Stimulated activated CD4-positive, alpha-beta T cell treated with anti-CD3 and anti-CD28 coated beads, Interleukin-1b, Interleukin-23, amount 100 ng/mL, for 4 hours (primary cell): ENCODE results near the gene GDE1.
A peak's percentile ranks its signal among the peaks of the same experiment; 100 is the strongest.

Experiments used
- DNase-seq, 2 donors: peaks; one replicate each; pipeline ENCODE4 v3.0.0-alpha.2; 2020; ENCODE audit warnings: low read depth in 2 of 2

The GDE1 gene

GRCh38 chr16:19524356-19524615 lies 2.4 kb upstream of the GDE1 start:
- DNase-seq: no peak

GRCh38 chr16:19523559-19524355 lies 1.9 kb upstream of the GDE1 start, which contains the start of gene CCP110:
Gene CCP110, plus strand, starts transcription at chr16:19523942. Its CDS starts 3,940 bp downstream, at chr16:19527882.
- peak; percentile 89 to 90 for DNase-seq

- DNase-seq: no peak
Measured at GRCh38 chr16:19523184-19523558, 1.3 kb upstream of the GDE1 start.

- no peak for DNase-seq
Measured at GRCh38 chr16:19522760-19523159, 862 bp upstream of the GDE1 start.

DNA sequence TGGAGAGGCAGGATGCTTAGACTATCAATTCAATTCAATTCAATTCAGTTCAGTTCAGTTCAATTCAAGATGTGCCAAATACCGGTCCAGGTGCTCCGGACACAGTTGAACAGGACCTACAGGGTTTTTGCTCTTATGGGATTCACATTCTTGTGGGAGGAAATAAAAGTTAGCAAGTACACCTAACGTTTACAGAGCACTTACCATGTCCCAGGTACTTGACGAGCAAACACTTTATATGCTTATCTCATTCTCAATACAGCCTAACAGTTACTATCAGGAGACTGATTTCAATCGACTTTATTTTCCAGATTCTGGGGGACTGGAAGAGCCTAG lies 467 bp upstream of the GDE1 start:
- DNase-seq: no peak

- DNase-seq: no peak
Measured at GRCh38 chr16:19520861-19521331, 1.0 kb downstream of the GDE1 start.

GRCh38 chr16:19518388-19518787 lies 3.5 kb downstream of the GDE1 start:
- no peak for DNase-seq

GRCh38 chr16:19517424-19518089 lies 4.3 kb downstream of the GDE1 start:
- no peak for DNase-seq

DNA sequence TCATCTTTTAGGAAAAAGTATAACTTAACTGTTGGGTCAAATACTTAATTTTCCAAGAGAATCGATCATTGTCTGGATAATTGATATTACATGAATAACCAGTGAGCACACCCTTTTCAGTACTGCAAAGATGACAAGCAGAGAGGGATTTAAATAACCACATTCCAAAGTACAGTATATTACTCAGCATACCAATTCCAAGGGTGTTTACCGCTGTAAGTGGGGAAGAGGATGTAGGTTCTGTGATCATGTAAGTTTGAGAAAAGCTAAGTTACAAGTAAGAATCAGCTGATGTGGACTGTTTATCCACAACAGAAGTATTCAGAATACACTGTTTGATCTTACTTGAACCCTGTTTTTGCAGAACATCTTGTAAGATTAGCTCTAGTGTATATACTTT lies 6.1 kb downstream of the GDE1 start:
- DNase-seq: no peak

- DNase-seq: no peak
Measured at GRCh38 chr16:19513377-19514053, 8.4 kb downstream of the GDE1 start.

- DNase-seq: no peak
Measured at GRCh38 chr16:19512297-19512696, 9.6 kb downstream of the GDE1 start.

DNA sequence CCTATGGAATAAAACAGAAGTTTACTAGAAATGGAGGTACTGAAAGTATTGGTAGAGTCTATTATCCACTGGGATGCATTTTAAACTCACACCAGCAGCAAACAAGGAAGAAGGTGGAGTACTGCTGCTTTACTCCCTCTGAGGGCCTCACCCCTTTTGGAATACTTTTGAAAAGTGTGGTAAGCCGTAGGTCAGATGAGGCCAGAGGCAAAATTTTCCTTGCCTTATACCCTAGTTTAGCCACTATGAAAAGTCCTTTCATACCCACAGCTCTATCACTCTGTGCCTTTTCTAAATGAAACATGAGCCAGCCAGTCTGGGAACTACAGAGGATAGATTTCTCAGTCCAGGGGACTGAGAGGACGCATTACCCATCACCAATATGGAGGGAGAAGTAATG lies 14.0 kb downstream of the GDE1 start:
- no peak for DNase-seq

DNA sequence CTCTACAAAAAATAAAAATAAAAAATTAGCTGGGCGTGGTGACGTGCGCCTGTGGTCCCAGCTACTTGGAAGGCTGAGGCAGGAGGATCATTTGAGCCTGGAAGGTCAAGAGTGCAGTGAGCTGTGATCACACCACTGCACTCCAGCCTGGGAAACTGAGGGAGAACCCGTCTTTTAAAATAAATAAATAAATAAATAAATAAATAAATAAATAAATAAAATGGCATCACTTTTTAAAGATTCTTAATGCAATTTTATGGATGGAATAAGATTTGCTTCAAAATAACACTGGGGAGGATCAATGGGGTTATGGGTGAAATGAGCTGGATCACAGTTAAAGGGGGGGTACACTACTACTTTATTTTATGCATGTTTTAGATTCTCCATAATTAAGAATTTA lies 14.9 kb downstream of the GDE1 start:
- no peak for DNase-seq

- DNase-seq: no peak
Measured at GRCh38 chr16:19505600-19506303, 16.1 kb downstream of the GDE1 start.

GRCh38 chr16:19503461-19504075 lies 18.3 kb downstream of the GDE1 start:
- DNase-seq: no peak

GRCh38 chr16:19502395-19503131 lies 19.3 kb downstream of the GDE1 start:
- DNase-seq: peak; percentile 51 to 53

- no peak for DNase-seq
Measured at GRCh38 chr16:19499481-19499880, 22.4 kb downstream of the GDE1 start.

DNA sequence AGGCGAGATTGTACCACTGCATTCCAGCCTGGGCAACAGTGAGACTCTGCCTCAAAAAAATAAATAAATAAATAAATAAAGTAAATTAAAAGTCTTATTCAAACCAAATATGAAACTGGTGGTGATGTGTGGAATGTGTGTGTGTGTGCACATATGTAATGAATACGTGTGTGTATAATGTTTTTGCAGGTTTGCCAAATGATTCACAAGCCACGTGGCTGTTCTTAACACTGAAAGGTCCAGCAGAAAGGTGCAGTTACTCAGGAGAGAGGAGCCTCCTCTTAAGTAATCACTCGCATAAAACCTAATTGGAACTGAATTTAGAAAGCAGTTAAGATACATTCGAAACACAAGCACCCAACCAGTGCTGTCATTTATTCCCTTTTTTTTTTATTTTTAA lies 22.9 kb downstream of the GDE1 start:
- DNase-seq: no peak

DNA sequence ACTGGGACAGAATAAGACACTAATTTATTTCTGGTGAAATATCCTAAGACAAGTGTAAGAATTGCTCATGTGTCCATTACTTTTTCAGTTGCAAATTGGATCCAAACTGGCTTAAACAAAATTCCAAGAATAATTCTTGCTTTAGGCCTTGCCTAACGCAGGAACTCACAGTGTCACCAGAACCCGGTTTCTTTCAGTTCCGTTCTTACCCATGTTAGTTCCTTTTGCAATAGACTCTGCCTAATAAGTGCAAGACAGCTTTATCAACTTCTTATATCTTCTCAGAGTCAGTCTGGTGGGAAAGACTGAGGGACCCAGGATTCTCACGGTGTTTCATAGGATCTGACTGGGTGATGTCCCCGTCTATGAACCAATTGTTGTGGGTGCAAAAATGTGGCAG lies 24.7 kb downstream of the GDE1 start:
- no peak for DNase-seq

DNA sequence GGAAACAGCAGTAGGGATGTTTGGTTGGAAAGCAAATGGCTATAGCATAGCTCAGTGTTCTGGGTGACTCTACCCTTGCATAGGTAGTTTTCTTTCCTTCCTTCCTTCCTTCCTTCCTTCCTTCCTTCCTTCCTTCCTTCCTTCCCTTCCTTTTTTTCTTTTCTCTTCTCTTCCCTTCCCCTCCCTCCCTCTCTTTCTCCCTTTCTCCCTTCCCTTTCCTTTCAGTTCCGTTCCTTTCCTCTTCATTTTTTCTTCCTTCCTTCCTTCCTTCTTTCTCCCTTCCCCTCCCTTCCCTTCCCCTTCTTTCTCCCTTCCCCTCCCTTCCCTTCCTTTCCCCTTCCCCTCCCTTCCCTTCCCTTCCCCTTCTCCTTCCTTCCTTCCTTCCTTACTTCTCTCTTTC lies 31.3 kb downstream of the GDE1 start:
- no peak for DNase-seq

DNA sequence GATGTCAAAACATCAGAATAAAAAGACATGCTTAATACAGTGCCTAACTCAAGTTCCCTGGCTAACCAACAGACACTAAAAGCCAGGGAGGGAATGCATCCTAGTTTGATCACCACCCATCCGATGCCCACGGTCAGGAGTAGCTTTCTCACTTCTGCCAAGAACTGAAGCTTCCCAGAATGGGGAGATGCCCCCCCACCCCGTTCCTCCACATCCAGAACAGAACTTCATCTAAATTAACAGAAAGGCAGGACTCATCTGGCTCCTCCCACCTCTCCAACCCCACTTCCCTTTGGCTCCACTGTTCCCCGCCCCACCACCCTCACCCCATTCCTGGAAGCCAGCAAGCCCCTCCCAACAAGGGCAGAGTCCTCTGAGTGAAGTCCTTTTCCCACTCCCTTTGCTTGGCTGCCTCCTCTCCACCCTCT lies 33.7 kb downstream of the GDE1 start:
- no peak for DNase-seq
